Right lobe of liver (tissue), 6 donors: ENCODE data around the gene TEDC2. TPM values are rescaled to one million over a fixed set of nuclear protein-coding genes. Genes with fewer than 3 reads are reported as not detected.

Source experiments
- ATAC-seq, 4 donors: fragments of 200-7000 bp; cut with Tn5 transposase; one replicate each; pipeline ENCODE4 v1.9.1; 2020; ENCODE audit warnings: mild to moderate bottlenecking in 4 of 4, moderate library complexity in 4 of 4
- DNase-seq, 3 donors: peaks; one replicate each; pipeline ENCODE4 v3.0.0-alpha.2; 2020
- H3K27ac ChIP-seq, 3 donors: fragments of 200-600 bp; one replicate each; pipeline ENCODE4 v1.8.0; 2022
- H3K27me3 ChIP-seq, 2 donors: fragments of 200-600 bp; one replicate each; pipeline ENCODE4 v1.8.0; 2022
- H3K36me3 ChIP-seq, 4 donors: fragments of 200-600 bp; sonication (generic) in 1 of 4; one replicate each; pipeline versions ENCODE4 v1.5.1 to v1.8.0; 2017 to 2022; ENCODE audit warnings: control low read depth in 1 of 4
- H3K4me1 ChIP-seq, 4 donors: fragments of 200-600 bp; sonication (generic) in 1 of 4; one replicate each; pipeline versions ENCODE4 v1.5.1 to v1.8.0; 2017 to 2022; ENCODE audit warnings: control low read depth in 1 of 4
- H3K4me3 ChIP-seq, 3 donors: fragments of 200-600 bp; one replicate each; pipeline ENCODE4 v1.8.0; 2022
- H3K9me3 ChIP-seq, 4 donors: fragments of 200-600 bp; sonication (generic) in 1 of 4; one replicate each; pipeline versions ENCODE4 v1.5.1 to v1.8.0; 2017 to 2022; ENCODE audit warnings: control low read depth in 1 of 4
- POLR2A ChIP-seq: fragments of 450-650 bp; IDR thresholded peaks from one replicate; pipeline ENCODE4 v1.6.1; 2017; ENCODE audit warnings: antibody characterized with exemption, mild to moderate bottlenecking
- WGBS: methylation state at CpG from one replicate; pipeline ENCODE4 v1.1.6; 2018; ENCODE audit warnings: low coverage, low lambda C conversion rate; ENCODE audit not compliant: insufficient coverage; ENCODE audit errors: missing lambda C conversion rate; 5-methylcytosine and 5-hydroxymethylcytosine counted together
- intact Hi-C, 2 donors: fragments of 100-400 bp; cut with DNase I; formaldehyde crosslinking; loops; one replicate each; pipeline versions ENCODE4 v1.11.2 to v1.14.1; 2022
- total RNA-seq, 6 experiments: library from RNA; depleted of rRNA in 2 of 6; stranded (reverse); fragments of >200 nt in 2 of 6; fragmentation: NEBNext Ultra II Directional in 3 of 6; extraction: Animal tissue kit (Norgen Biotek cat#: 25700) in 3 of 6; gene quantifications; one replicate each; pipeline versions ENCODE4 v1.1.0 to v1.2.4, GENCODE V29; 2016 to 2023
- TF ChIP-seq, protein P1 (sequence below), 4 donors: fragments of 200-600 bp in 3 of 4; fragments of 450-650 bp in 1 of 4; IDR thresholded peaks; one replicate each; pipeline versions ENCODE4 v1.5.1 to v1.8.0; 2016 to 2022; ENCODE audit warnings: antibody characterized with exemption in 4 of 4, mild to moderate bottlenecking in 2 of 4
- donor health status: DM: no; HTN: yes; CAD: no.
- donor health status: DM: no; HTN: no; CAD: no.
- donor health status: DM: no; HTN: no; CAD: no.
- donor health status: DM: no; HTN: yes; CAD: no.
- donor health status: DM: no; HTN: yes; CAD: no.

The TEDC2 gene
- total RNA-seq, 6 experiments from 2014 or later = 0.35 to 2.8 (median 0.87) TPM

DNA sequence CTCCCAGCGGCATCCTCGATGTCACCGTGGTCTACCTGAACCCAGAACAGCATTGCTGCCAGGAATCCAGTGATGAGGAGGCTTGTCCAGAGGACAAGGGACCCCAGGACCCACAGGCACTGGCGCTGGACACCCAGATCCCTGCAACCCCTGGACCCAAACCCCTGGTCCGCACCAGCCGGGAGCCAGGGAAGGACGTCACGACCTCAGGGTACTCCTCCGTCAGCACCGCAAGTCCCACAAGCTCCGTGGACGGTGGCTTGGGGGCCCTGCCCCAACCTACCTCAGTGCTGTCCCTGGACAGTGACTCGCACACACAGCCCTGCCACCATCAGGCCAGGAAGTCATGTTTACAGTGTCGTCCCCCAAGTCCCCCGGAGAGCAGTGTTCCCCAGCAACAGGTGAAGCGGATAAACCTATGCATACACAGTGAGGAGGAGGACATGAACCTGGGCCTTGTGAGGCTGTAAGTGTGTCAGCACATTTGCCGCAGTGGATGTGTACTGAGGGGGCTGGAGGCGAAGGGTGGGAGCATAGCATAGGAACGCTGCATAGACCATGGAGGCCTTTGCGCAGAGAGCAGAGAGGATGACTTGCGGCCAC lies 3.3 kb upstream of the TEDC2 start:
- DNase-seq (no peak), ATAC-seq (no peak)
- H3K36me3 ChIP-seq = no peaks in the 10 kb centered on the region
- 96% methylated on average over 9 of the region's 21 CpGs for WGBS
- H3K27me3 ChIP-seq = no peaks in the 10 kb centered on the region
- H3K9me3 ChIP-seq = no peaks in the 10 kb centered on the region
- no peak overlapping the region for H3K4me3 ChIP-seq
- no peak overlapping the region for H3K27ac ChIP-seq
- intact Hi-C loops = no loop called here
- H3K4me1 ChIP-seq = peaks cover 0 to 9% (median 0%) of the 10 kb centered on the region in 4 donors
- no peak for TF ChIP-seq POLR2A
- TF ChIP-seq, protein P1, sequence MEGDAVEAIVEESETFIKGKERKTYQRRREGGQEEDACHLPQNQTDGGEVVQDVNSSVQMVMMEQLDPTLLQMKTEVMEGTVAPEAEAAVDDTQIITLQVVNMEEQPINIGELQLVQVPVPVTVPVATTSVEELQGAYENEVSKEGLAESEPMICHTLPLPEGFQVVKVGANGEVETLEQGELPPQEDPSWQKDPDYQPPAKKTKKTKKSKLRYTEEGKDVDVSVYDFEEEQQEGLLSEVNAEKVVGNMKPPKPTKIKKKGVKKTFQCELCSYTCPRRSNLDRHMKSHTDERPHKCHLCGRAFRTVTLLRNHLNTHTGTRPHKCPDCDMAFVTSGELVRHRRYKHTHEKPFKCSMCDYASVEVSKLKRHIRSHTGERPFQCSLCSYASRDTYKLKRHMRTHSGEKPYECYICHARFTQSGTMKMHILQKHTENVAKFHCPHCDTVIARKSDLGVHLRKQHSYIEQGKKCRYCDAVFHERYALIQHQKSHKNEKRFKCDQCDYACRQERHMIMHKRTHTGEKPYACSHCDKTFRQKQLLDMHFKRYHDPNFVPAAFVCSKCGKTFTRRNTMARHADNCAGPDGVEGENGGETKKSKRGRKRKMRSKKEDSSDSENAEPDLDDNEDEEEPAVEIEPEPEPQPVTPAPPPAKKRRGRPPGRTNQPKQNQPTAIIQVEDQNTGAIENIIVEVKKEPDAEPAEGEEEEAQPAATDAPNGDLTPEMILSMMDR (IDR thresholded peaks at IDR 0.05) = no peak

- intact Hi-C loops = no loop called here
- ATAC-seq = no peak
- no peaks in the 10 kb centered on the region for H3K36me3 ChIP-seq
- TF ChIP-seq POLR2A = no peak
- TF ChIP-seq, protein P1 (IDR thresholded peaks at IDR 0.05) = no peak
- no peak for DNase-seq
- no peak overlapping the region for H3K4me3 ChIP-seq
- 79% methylated on average over 6 of the region's 13 CpGs for WGBS
- H3K27me3 ChIP-seq = no peaks in the 10 kb centered on the region
- no peaks in the 10 kb centered on the region for H3K9me3 ChIP-seq
- peaks cover 0 to 9% (median 0%) of the 10 kb centered on the region in 4 donors for H3K4me1 ChIP-seq
- no peak overlapping the region for H3K27ac ChIP-seq
These were observed 2.6 kb upstream of the TEDC2 start for GRCh38 chr16:2457267-2457666.

- no peak overlapping the region for H3K27ac ChIP-seq
- ATAC-seq (no peak), DNase-seq (no peak)
- no peaks in the 10 kb centered on the region for H3K36me3 ChIP-seq
- intact Hi-C loops = no loop called here
- peaks cover 0 to 9% (median 0%) of the 10 kb centered on the region in 4 donors for H3K4me1 ChIP-seq
- no peak overlapping the region for H3K4me3 ChIP-seq
- no peaks in the 10 kb centered on the region for H3K27me3 ChIP-seq
- no peak for TF ChIP-seq POLR2A
- WGBS = 95% methylated on average over 3 of the region's 7 CpGs
- H3K9me3 ChIP-seq = no peaks in the 10 kb centered on the region
These were observed 2.0 kb upstream of the TEDC2 start for GRCh38 chr16:2457946-2458345.

- TF ChIP-seq, protein P1 (IDR thresholded peaks at IDR 0.05) = no peak
- no peak for TF ChIP-seq POLR2A
- ATAC-seq (no peak), DNase-seq (peak in 1 of 3 donors; percentile 49)
- no peak overlapping the region for H3K27ac ChIP-seq
- no peaks in the 10 kb centered on the region for H3K9me3 ChIP-seq
- H3K4me3 ChIP-seq = peak overlapping the region; percentile 38 to 58 (median 46)
- no peaks in the 10 kb centered on the region for H3K36me3 ChIP-seq
- H3K27me3 ChIP-seq = no peaks in the 10 kb centered on the region
- intact Hi-C loops = no loop called here
- 9% methylated on average over 15 of the region's 18 CpGs for WGBS
- peaks cover 0 to 9% (median 0%) of the 10 kb centered on the region in 4 donors for H3K4me1 ChIP-seq
These were observed 842 bp upstream of the TEDC2 start for GRCh38 chr16:2458887-2459646.

- no peak for ATAC-seq
- Histone ChIP-seq H3K9me3 (no peaks in the 10 kb centered on the region), H3K4me1 (peaks cover 0 to 9% (median 0%) of the 10 kb centered on the region in 4 donors), H3K27ac (no peak overlapping the region), H3K36me3 (no peaks in the 10 kb centered on the region), H3K27me3 (no peaks in the 10 kb centered on the region), H3K4me3 (peak overlapping the region; percentile 38 to 58 (median 46))
- no peak for TF ChIP-seq POLR2A
- TF ChIP-seq, protein P1 (IDR thresholded peaks at IDR 0.05) = no peak
- intact Hi-C loops = no loop called here
- DNase-seq = no peak
- WGBS = 0% methylated on average over 2 of the region's 20 CpGs
These were observed 443 bp downstream of the TEDC2 start for GRCh38 chr16:2460391-2460713.
